Neural cell (in vitro differentiated cells): ENCODE measurements around the gene B4GALT4. TPM values are rescaled to one million over a fixed set of nuclear protein-coding genes. Genes with fewer than 3 reads are reported as not detected.
"Not testable (repeated sequence)": the region's sequence is repeated elsewhere in the genome, so short reads cannot be mapped to it uniquely, and the experiment has no call there.

Experiments
- H2AFZ ChIP-seq: fragments of 200-600, 300-800 bp; sonication (generic), shearing (Covaris generic); 2 replicates; pipeline ENCODE4 v1.6.0; 2014; ENCODE audit warnings: low read depth, mild to moderate bottlenecking, antibody characterized with exemption, low read length, moderate library complexity
- H3F3A ChIP-seq: fragments of 200-600 bp; shearing (Covaris generic); 2 replicates; pipeline ENCODE4 v1.6.1; 2016; ENCODE audit warnings: mild to moderate bottlenecking, moderate library complexity, mixed read lengths, antibody characterized with exemption, low read length; ENCODE audit not compliant: insufficient read depth, poor library complexity, severe bottlenecking
- H3K27ac ChIP-seq: fragments of 200-600, 300-800 bp; sonication (generic), shearing (Covaris generic); 2 replicates; pipeline ENCODE4 v1.5.1; 2014; ENCODE audit warnings: mild to moderate bottlenecking, low read length, moderate library complexity
- H3K27me3 ChIP-seq: fragments of 300-800, 200-600 bp; sonication (generic), shearing (Covaris generic); 2 replicates; pipeline ENCODE4 v1.6.0; 2014; ENCODE audit warnings: mild to moderate bottlenecking, low read depth, low read length, moderate library complexity; ENCODE audit not compliant: insufficient read depth
- H3K36me3 ChIP-seq: fragments of 300-800, 200-600 bp; sonication (generic), shearing (Covaris generic); 2 replicates; pipeline ENCODE4 v1.5.1; 2014; ENCODE audit warnings: mild to moderate bottlenecking, antibody characterized with exemption, low read length, moderate library complexity; ENCODE audit not compliant: insufficient read depth
- H3K4me2 ChIP-seq: fragments of 300-800, 200-600 bp; sonication (generic), shearing (Covaris generic); 2 replicates; pipeline ENCODE4 v1.6.0; 2014; ENCODE audit warnings: mild to moderate bottlenecking, low read length
- H3K4me3 ChIP-seq: fragments of 300-800, 200-600 bp; sonication (generic), shearing (Covaris generic); 2 replicates; pipeline ENCODE4 v1.5.1; 2014; ENCODE audit warnings: mild to moderate bottlenecking, low read length, moderate library complexity
- H3K79me2 ChIP-seq: fragments of 200-600 bp; shearing (Covaris generic); replicated peaks from 2 replicates; pipeline ENCODE4 v1.6.0; 2014; ENCODE audit warnings: mild to moderate bottlenecking, low read length, moderate library complexity; ENCODE audit not compliant: insufficient read depth
- H3K9ac ChIP-seq: fragments of 300-800, 200-600 bp; sonication (generic), shearing (Covaris generic); 2 replicates; pipeline ENCODE4 v1.6.1; 2016; ENCODE audit warnings: mild to moderate bottlenecking, low read length, mixed read lengths
- H3K9me2 ChIP-seq: fragments of 200-600 bp; shearing (Covaris generic); 2 replicates; pipeline ENCODE4 v1.6.1; 2016; ENCODE audit warnings: mild to moderate bottlenecking, low read length, mixed read lengths; ENCODE audit not compliant: insufficient read depth
- H3K9me3 ChIP-seq: fragments of 200-600, 300-800 bp; sonication (generic), shearing (Covaris generic); 2 replicates; pipeline ENCODE4 v1.6.1; 2016; ENCODE audit warnings: mild to moderate bottlenecking, mixed run types, low read length, moderate library complexity, mixed read lengths
- H4K20me1 ChIP-seq: fragments of 200-600 bp; shearing (Covaris generic); 2 replicates; pipeline ENCODE4 v1.6.1; 2016; ENCODE audit warnings: mild to moderate bottlenecking, mixed run types; ENCODE audit not compliant: insufficient read depth
- EP300 ChIP-seq: fragments of 450-650 bp; conservative IDR thresholded peaks from 2 replicates; pipeline ENCODE4 v1.6.1; 2014; ENCODE audit warnings: antibody characterized with exemption, mild to moderate bottlenecking, moderate library complexity; ENCODE audit not compliant: poor library complexity, severe bottlenecking
- EZH2 ChIP-seq: fragments of 200-600, 300-800 bp; shearing (Covaris generic), sonication (generic); IDR thresholded peaks from 2 replicates; pipeline ENCODE4 v1.6.1; 2014; ENCODE audit warnings: antibody characterized with exemption, low read length, borderline replicate concordance, mild to moderate bottlenecking; ENCODE audit not compliant: insufficient read depth, poor library complexity, severe bottlenecking
- MXI1 ChIP-seq: fragments of 450-650 bp; conservative IDR thresholded peaks from 2 replicates; pipeline ENCODE4 v1.6.1; 2014; ENCODE audit warnings: antibody characterized with exemption, mild to moderate bottlenecking; ENCODE audit not compliant: poor library complexity, severe bottlenecking
- POLR2AphosphoS5 ChIP-seq: IDR thresholded peaks from 2 replicates; pipeline ENCODE4 v1.6.1; 2012
- RAD21 ChIP-seq: fragments of 450-650 bp; conservative IDR thresholded peaks from 2 replicates; pipeline ENCODE4 v1.6.1; 2014; ENCODE audit warnings: antibody characterized with exemption, mild to moderate bottlenecking, moderate library complexity
- REST ChIP-seq: IDR thresholded peaks from 2 replicates; pipeline ENCODE4 v1.6.1; 2012; ENCODE audit warnings: borderline replicate concordance
- SMC3 ChIP-seq: fragments of 450-650 bp; conservative IDR thresholded peaks from 2 replicates; pipeline ENCODE4 v1.6.1; 2014; ENCODE audit warnings: antibody characterized with exemption, mild to moderate bottlenecking, moderate library complexity; ENCODE audit not compliant: poor library complexity
- TAF1 ChIP-seq: IDR thresholded peaks from 2 replicates; pipeline ENCODE4 v1.6.1; 2012; ENCODE audit warnings: low read depth
- polyA plus RNA-seq: library from polyadenylated mRNA; depleted of rRNA; stranded (reverse); fragments of >200 nt; gene quantifications from 2 replicates; pipeline ENCODE4 v1.2.3, GENCODE V29; 2014
- TF ChIP-seq, protein P1 (sequence below): fragments of 450-650 bp; IDR thresholded peaks from 2 replicates; pipeline ENCODE4 v1.5.1; 2014; ENCODE audit warnings: antibody characterized with exemption, mild to moderate bottlenecking, moderate library complexity; ENCODE audit not compliant: poor library complexity, severe bottlenecking

Gene B4GALT4
- polyA plus RNA-seq, 1 donor from 2014 or later, result 11.8 TPM

DNA sequence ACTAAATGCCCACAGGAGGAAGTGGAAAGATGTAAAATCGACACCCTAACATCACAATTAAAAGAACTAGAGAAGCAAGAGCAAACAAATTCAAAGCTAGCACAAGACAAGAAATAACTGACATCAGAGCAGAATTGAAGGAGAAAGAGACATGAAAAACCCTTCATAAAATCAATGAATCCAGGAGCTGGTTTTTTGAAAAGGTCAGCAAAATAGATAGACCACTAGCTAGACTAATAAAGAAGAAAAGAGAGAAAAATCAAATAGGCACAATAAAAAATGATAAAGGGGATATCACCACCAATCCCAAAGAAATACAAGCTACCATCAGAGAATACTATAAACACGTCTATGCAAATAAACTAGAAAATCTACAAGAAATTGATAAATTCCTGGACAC, 29.5 kb upstream of the B4GALT4 start:
- H3K9me3 ChIP-seq, H3K4me3 ChIP-seq, H3K9me2 ChIP-seq, H3K9ac ChIP-seq, H2AFZ ChIP-seq, H3K27me3 ChIP-seq, H3K27ac ChIP-seq, H4K20me1 ChIP-seq, H3K36me3 ChIP-seq, H3K4me2 ChIP-seq, H3K79me2 ChIP-seq, H3F3A ChIP-seq: not testable (repeated sequence)

- H3K4me2 ChIP-seq, result no peak overlapping the region
- H3K79me2 ChIP-seq, result no peaks in the 10 kb centered on the region
- TF ChIP-seq EZH2 (no peak), EP300 (no peak), SMC3 (no peak), POLR2AphosphoS5 (no peak), MXI1 (no peak), REST (no peak), RAD21 (no peak)
- TF ChIP-seq, protein P1, sequence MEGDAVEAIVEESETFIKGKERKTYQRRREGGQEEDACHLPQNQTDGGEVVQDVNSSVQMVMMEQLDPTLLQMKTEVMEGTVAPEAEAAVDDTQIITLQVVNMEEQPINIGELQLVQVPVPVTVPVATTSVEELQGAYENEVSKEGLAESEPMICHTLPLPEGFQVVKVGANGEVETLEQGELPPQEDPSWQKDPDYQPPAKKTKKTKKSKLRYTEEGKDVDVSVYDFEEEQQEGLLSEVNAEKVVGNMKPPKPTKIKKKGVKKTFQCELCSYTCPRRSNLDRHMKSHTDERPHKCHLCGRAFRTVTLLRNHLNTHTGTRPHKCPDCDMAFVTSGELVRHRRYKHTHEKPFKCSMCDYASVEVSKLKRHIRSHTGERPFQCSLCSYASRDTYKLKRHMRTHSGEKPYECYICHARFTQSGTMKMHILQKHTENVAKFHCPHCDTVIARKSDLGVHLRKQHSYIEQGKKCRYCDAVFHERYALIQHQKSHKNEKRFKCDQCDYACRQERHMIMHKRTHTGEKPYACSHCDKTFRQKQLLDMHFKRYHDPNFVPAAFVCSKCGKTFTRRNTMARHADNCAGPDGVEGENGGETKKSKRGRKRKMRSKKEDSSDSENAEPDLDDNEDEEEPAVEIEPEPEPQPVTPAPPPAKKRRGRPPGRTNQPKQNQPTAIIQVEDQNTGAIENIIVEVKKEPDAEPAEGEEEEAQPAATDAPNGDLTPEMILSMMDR, result no peak
- H3K36me3 ChIP-seq, result no peaks in the 10 kb centered on the region
- H3K9ac ChIP-seq, result no peak overlapping the region
- no peaks in the 10 kb centered on the region for H3F3A ChIP-seq
- H4K20me1 ChIP-seq, result no peaks in the 10 kb centered on the region
- H3K27ac ChIP-seq, result no peak overlapping the region
- H3K4me3 ChIP-seq, result no peak overlapping the region
- H3K27me3 ChIP-seq, result no peaks in the 10 kb centered on the region
- no peak overlapping the region for H2AFZ ChIP-seq
- no peaks in the 10 kb centered on the region for H3K9me3 ChIP-seq
- no peaks in the 10 kb centered on the region for H3K9me2 ChIP-seq
Measured at GRCh38 chr3:119261055-119261454, 20.4 kb upstream of the B4GALT4 start.

GRCh38 chr3:119259821-119260220, 19.1 kb upstream of the B4GALT4 start:
- H3K79me2 ChIP-seq, result no peaks in the 10 kb centered on the region
- H3K9ac ChIP-seq, result no peak overlapping the region
- no peak overlapping the region for H3K27ac ChIP-seq
- no peaks in the 10 kb centered on the region for H3K36me3 ChIP-seq
- no peak overlapping the region for H3K4me3 ChIP-seq
- no peaks in the 10 kb centered on the region for H3K9me3 ChIP-seq
- no peaks in the 10 kb centered on the region for H4K20me1 ChIP-seq
- no peak for TF ChIP-seq EP300
- no peak for TF ChIP-seq MXI1
- TF ChIP-seq, protein P1, result no peak
- no peak for TF ChIP-seq TAF1
- no peak for TF ChIP-seq EZH2
- TF ChIP-seq REST, result no peak
- no peak for TF ChIP-seq POLR2AphosphoS5
- no peak for TF ChIP-seq RAD21
- TF ChIP-seq SMC3, result no peak
- H3K27me3 ChIP-seq, result no peaks in the 10 kb centered on the region
- no peak overlapping the region for H3K4me2 ChIP-seq
- H3K9me2 ChIP-seq, result no peaks in the 10 kb centered on the region
- H2AFZ ChIP-seq, result no peak overlapping the region
- H3F3A ChIP-seq, result no peaks in the 10 kb centered on the region
